ENCODE data around the gene SLC6A18. TPM values are rescaled to one million over a fixed set of nuclear protein-coding genes. Genes with fewer than 3 reads are reported as not detected.

Gene SLC6A18
- total and polyA plus RNA-seq, 10 of the 15 experiments (the other 5 are each of a cell fraction or from before 2014, with no cell fraction given), result not detected

DNA sequence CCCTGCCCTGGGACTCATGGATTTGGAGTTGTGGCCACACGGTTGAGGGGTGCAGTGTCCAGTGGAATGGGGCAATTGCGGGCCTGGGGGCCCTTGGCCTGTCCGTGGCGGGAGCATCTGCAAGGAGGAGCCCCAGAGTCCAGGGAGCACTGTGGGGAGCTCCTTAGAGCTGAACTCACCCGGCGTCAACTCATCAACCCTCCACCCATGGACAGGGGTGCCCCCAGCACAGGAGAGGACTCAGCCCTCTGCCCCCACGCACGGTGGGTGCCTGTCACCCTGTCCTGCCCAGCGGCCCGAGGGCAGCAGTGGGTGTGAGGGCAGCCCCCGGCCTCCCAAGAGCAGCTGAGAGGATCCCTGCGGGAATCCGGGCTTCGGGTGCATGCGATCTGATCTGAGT is 550 bp upstream of the SLC6A18 start:
- FAIRE-seq (no peak), DNase-seq (ENCODE audit: low read depth, low spot score) (no peak), ATAC-seq (no peak)
- Histone ChIP-seq H3K4me2 (ENCODE audit: control insufficient read depth, insufficient read depth) (no peak overlapping the region), H3K27ac (ENCODE audit: control insufficient read depth, insufficient read depth) (no peak overlapping the region), H3K4me1 (ENCODE audit: control insufficient read depth, insufficient read depth, low read length) (no peaks in the 10 kb centered on the region), H3K36me3 (ENCODE audit: control insufficient read depth in 2 of 2, insufficient read depth in 2 of 2, low read length in 1 of 2) (no peaks in the 10 kb centered on the region), H2AFZ (ENCODE audit: control insufficient read depth, low read depth, low read length) (no peak overlapping the region), H3K27me3 (replicated peaks in 1 of 2; ENCODE audit: control insufficient read depth in 2 of 2, insufficient read depth in 2 of 2, low read length in 1 of 2) (no peaks in the 10 kb centered on the region; a peak in 1 of 4 replicates), H3K4me3 (no peak overlapping the region), H3K9ac (ENCODE audit: control insufficient read depth, insufficient read depth, low read length) (no peak overlapping the region), H4K20me1 (ENCODE audit: control insufficient read depth, insufficient read depth) (no peaks in the 10 kb centered on the region), H3K9me3 (replicated peaks; ENCODE audit: control insufficient read depth, insufficient read depth, low read length) (no peaks in the 10 kb centered on the region; the same call in 2 of the 3 replicates), H3K79me2 (ENCODE audit: control insufficient read depth, insufficient read depth, low read length) (no peaks in the 10 kb centered on the region)
- ChIA-PET RAD21 (ENCODE audit: unreplicated experiment) (no interaction called here), POLR2A (no interaction called here), CTCF (interaction anchor here (0.6 kb wide), 1 partner anchor 326 kb away, joined by 4 read pairs; no protein-coding TSS in a partner anchor), SMC1A (ENCODE audit: uncharacterized antibody, unreplicated experiment) (no interaction called here)
- intact Hi-C loops (cut with micrococcal nuclease; ENCODE audit: unreplicated experiment), result no loop called here
- WGBS (ENCODE audit: insufficient coverage, insufficient replicate concordance, low lambda C conversion rate, missing lambda C conversion rate), result 38% methylated on average over 15 of the region's 15 CpGs
- in situ Hi-C loops (cut with MboI), result no loop called here
- no TSS peak for BruUV-seq (replicated peaks)
- TF ChIP-seq NFIC (IDR thresholded peaks at IDR 0.05; ENCODE audit: low read depth, low read length), result no peak
- TF ChIP-seq, protein P1, sequence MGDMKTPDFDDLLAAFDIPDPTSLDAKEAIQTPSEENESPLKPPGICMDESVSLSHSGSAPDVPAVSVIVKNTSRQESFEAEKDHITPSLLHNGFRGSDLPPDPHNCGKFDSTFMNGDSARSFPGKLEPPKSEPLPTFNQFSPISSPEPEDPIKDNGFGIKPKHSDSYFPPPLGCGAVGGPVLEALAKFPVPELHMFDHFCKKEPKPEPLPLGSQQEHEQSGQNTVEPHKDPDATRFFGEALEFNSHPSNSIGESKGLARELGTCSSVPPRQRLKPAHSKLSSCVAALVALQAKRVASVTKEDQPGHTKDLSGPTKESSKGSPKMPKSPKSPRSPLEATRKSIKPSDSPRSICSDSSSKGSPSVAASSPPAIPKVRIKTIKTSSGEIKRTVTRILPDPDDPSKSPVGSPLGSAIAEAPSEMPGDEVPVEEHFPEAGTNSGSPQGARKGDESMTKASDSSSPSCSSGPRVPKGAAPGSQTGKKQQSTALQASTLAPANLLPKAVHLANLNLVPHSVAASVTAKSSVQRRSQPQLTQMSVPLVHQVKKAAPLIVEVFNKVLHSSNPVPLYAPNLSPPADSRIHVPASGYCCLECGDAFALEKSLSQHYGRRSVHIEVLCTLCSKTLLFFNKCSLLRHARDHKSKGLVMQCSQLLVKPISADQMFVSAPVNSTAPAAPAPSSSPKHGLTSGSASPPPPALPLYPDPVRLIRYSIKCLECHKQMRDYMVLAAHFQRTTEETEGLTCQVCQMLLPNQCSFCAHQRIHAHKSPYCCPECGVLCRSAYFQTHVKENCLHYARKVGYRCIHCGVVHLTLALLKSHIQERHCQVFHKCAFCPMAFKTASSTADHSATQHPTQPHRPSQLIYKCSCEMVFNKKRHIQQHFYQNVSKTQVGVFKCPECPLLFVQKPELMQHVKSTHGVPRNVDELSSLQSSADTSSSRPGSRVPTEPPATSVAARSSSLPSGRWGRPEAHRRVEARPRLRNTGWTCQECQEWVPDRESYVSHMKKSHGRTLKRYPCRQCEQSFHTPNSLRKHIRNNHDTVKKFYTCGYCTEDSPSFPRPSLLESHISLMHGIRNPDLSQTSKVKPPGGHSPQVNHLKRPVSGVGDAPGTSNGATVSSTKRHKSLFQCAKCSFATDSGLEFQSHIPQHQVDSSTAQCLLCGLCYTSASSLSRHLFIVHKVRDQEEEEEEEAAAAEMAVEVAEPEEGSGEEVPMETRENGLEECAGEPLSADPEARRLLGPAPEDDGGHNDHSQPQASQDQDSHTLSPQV (IDR thresholded peaks at IDR 0.05), result no peak
- TF ChIP-seq STAT3 (IDR thresholded peaks at IDR 0.05; ENCODE audit: low read depth, low read length), result no peak
- TF ChIP-seq ESRRA (IDR thresholded peaks at IDR 0.05; ENCODE audit: low read length), result no peak
- no peak for TF ChIP-seq SIX5 (IDR thresholded peaks at IDR 0.05; ENCODE audit: low read depth, low read length, severe bottlenecking)
- TF ChIP-seq NR2C1 (IDR thresholded peaks at IDR 0.05), result no peak
- TF ChIP-seq BHLHE40 (IDR thresholded peaks at IDR 0.05; ENCODE audit: borderline replicate concordance in 1 of 2, low read depth in 2 of 2, low read length in 1 of 2), result no peak
- TF ChIP-seq, protein P2, sequence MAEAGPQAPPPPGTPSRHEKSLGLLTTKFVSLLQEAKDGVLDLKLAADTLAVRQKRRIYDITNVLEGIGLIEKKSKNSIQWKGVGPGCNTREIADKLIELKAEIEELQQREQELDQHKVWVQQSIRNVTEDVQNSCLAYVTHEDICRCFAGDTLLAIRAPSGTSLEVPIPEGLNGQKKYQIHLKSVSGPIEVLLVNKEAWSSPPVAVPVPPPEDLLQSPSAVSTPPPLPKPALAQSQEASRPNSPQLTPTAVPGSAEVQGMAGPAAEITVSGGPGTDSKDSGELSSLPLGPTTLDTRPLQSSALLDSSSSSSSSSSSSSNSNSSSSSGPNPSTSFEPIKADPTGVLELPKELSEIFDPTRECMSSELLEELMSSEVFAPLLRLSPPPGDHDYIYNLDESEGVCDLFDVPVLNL (IDR thresholded peaks at IDR 0.05; ENCODE audit: low read depth, low read length), result no peak
- TF ChIP-seq, protein P3, sequence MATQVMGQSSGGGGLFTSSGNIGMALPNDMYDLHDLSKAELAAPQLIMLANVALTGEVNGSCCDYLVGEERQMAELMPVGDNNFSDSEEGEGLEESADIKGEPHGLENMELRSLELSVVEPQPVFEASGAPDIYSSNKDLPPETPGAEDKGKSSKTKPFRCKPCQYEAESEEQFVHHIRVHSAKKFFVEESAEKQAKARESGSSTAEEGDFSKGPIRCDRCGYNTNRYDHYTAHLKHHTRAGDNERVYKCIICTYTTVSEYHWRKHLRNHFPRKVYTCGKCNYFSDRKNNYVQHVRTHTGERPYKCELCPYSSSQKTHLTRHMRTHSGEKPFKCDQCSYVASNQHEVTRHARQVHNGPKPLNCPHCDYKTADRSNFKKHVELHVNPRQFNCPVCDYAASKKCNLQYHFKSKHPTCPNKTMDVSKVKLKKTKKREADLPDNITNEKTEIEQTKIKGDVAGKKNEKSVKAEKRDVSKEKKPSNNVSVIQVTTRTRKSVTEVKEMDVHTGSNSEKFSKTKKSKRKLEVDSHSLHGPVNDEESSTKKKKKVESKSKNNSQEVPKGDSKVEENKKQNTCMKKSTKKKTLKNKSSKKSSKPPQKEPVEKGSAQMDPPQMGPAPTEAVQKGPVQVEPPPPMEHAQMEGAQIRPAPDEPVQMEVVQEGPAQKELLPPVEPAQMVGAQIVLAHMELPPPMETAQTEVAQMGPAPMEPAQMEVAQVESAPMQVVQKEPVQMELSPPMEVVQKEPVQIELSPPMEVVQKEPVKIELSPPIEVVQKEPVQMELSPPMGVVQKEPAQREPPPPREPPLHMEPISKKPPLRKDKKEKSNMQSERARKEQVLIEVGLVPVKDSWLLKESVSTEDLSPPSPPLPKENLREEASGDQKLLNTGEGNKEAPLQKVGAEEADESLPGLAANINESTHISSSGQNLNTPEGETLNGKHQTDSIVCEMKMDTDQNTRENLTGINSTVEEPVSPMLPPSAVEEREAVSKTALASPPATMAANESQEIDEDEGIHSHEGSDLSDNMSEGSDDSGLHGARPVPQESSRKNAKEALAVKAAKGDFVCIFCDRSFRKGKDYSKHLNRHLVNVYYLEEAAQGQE (IDR thresholded peaks at IDR 0.05; ENCODE audit: low read depth, low read length), result no peak
- TF ChIP-seq MAX (IDR thresholded peaks at IDR 0.05; ENCODE audit: low read depth, low read length), result no peak
- TF ChIP-seq CHD4 (IDR thresholded peaks at IDR 0.05), result no peak
- no peak for TF ChIP-seq NFYB (IDR thresholded peaks at IDR 0.05; ENCODE audit: insufficient read depth, low read depth, low read length)
- TF ChIP-seq RFX5 (IDR thresholded peaks at IDR 0.05; ENCODE audit: low read depth, low read length), result no peak
